Hematopoietic multipotent progenitor cell treated with erythropoietin and hydrocortisone succinate and interleukin-3 and kit ligand, for 4 days (in vitro differentiated cells): ENCODE data around the gene USP54.
A peak's percentile ranks its signal among the peaks of the same experiment; 100 is the strongest.
"Not testable (repeated sequence)": the region's sequence is repeated elsewhere in the genome, so short reads cannot be mapped to it uniquely, and the experiment has no call there.

Experiments used
- DNase-seq: peaks from one replicate; pipeline ENCODE4 v3.0.0-alpha.2; 2015

The USP54 gene, protein sequence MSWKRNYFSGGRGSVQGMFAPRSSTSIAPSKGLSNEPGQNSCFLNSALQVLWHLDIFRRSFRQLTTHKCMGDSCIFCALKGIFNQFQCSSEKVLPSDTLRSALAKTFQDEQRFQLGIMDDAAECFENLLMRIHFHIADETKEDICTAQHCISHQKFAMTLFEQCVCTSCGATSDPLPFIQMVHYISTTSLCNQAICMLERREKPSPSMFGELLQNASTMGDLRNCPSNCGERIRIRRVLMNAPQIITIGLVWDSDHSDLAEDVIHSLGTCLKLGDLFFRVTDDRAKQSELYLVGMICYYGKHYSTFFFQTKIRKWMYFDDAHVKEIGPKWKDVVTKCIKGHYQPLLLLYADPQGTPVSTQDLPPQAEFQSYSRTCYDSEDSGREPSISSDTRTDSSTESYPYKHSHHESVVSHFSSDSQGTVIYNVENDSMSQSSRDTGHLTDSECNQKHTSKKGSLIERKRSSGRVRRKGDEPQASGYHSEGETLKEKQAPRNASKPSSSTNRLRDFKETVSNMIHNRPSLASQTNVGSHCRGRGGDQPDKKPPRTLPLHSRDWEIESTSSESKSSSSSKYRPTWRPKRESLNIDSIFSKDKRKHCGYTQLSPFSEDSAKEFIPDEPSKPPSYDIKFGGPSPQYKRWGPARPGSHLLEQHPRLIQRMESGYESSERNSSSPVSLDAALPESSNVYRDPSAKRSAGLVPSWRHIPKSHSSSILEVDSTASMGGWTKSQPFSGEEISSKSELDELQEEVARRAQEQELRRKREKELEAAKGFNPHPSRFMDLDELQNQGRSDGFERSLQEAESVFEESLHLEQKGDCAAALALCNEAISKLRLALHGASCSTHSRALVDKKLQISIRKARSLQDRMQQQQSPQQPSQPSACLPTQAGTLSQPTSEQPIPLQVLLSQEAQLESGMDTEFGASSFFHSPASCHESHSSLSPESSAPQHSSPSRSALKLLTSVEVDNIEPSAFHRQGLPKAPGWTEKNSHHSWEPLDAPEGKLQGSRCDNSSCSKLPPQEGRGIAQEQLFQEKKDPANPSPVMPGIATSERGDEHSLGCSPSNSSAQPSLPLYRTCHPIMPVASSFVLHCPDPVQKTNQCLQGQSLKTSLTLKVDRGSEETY (N-terminal part only)

DNA sequence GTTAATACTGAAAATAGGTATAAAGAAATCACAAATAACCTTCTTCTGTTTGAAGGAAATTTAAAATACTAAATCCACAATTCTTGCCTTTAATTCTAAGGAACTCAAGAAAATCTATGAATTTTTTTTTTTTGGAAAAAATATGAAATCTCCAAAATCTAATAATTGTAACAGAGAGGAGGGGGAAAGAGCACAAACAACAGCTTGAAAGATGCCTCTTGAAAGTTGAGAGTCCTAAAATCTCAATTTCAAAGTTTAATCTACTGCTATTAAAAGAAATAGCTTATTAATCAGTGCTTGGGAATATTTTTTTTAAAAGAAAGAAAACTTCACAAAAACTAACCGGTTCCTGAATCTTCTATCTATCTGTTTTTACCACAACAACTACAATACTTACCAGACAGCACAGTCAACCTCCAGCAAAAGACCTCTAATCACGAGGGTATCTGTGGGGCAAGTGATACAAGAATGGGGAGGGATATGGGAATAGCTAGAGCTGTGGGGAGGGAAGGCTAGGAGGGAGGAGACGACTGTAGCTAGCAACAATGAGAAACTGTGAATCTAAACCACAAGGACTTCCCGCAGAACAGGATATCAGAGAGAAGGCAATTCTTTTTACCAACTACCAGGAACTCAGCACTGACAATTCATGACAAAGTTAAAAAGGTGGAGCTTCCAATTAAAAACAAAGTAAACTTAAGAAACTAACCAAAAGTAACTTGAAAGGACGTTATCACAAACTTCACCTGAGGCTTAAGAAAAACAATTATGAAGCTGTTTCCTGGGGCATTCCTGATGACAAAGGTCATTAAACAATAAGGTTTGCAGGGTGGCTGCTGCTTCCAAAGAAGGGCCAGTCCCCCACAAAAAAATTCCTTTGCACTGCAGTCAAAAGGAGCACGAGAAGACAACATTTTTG lies at the start of gene USP54:
USP54 (minus strand) TSS at position 462 of the 919 bp plus-strand sequence. CDS start 15,684 bp downstream, outside the sequence.
- peak; percentile 70 for DNase-seq

DNA sequence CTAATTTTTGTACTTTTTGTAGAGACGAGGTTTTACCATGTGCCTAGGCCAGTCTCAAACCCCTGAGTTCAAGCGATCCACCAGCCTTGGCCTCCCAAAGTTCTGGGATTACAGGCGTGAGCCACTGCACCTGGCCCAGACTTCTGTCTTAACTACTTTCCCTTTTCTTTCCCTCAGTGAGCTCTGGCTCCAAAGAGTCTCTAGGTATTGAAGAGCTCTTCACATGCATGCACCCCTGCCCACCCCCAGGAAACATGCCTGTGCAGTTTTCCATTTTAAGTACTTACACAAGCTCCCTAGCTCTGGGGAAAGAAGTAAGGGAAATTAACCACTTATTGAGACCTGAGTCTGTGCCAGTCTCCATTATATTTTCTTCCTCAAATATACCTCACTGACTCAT lies 48.1 kb upstream of the USP54 start:
- DNase-seq = no peak

DNA sequence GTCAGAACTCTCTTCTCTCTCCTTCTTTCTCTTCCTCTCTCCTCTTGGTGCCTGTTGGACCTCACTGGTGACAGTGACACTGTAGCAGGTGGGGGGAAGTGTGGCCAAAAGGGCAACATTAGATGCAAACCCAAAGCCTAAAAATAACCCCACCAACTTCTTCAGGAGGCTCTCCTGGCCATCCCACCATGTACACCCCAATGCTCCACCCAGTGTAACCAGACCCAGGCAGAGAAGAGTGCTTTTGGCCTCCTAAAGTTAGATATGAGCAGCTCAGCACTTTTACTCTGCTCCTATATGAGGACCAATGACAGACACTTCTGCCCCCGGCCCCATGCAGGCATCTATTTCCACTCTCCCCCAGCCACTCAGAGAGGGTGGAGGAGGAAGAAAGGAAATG lies 44.6 kb upstream of the USP54 start:
- DNase-seq = no peak

DNA sequence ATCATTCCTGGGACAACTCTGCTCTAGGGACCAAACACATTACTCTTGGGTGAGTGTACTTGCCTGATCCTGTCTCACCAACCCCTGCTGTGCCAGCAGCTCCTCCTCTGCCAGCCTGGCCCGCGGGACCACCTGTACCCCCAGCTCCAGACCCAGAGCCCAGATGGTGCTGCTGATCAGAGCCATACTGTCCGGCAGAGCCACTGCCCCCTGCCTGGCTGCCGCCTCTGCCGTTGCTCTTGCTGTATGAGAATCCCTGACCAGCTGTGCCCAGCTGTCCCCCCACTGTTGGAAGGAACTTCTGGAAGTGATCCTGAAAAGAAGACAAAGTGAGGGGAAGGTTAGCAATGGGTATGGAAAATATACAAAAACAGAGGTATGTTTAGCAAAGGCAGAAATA lies 43.3 kb upstream of the USP54 start:
- DNase-seq = no peak

DNA sequence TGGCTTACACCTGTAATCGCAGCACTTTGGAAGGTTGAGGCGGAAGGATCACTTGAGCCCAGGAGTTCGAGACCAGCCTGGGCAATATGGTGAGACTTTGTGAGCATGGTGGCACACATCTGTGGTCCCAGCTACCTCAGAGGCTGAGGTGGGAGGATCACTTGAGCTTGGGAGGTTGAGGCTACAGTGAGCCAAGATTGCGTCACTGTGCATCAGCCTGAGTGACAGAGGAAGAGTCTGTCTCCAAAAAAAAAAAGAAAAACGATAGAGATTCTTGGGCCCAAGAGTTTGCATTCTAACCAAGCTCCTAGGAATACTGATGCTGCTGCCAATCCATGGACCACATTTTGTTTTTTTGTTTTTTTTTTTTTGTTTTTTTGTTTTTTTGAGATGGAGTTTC lies 38.0 kb upstream of the USP54 start:
- DNase-seq = no peak

DNA sequence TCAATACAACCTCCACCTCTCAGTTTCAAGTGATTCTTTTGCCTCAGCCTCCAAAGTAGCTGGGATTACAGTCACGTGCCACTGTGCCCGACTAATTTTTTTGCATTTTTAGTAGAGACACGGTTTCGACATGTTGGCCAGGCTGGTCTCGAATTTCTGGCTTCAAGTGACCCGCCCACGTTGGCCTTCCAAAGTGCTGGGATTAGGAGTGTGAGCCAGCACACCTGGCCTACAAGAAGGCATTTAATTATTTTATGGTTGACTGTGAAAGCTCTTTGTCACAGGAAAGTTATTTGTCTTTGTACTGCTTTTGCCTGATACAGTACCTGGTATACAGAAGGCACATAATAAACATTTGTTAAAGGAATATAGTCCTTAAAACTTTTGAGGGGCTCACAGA lies 37.3 kb upstream of the USP54 start:
- DNase-seq = no peak

DNA sequence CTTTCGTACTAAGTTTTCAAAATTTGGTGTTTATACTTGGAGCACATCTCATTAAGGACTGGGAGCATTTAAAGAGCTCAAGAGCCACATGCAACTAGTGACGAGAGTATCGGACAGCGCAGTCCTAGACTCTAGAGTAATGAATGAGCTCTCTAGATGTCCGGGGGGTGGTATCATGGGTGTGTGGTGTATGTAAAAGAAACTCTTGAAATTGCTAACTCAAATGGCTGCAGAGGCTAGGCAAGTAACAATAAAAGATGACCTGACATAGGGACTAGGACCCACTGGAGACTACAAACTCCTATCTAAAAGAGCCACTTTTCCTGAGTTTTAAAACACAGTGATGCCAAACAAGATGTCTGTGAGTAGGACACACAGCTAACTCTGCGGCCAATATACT lies 36.2 kb upstream of the USP54 start:
- DNase-seq = no peak

DNA sequence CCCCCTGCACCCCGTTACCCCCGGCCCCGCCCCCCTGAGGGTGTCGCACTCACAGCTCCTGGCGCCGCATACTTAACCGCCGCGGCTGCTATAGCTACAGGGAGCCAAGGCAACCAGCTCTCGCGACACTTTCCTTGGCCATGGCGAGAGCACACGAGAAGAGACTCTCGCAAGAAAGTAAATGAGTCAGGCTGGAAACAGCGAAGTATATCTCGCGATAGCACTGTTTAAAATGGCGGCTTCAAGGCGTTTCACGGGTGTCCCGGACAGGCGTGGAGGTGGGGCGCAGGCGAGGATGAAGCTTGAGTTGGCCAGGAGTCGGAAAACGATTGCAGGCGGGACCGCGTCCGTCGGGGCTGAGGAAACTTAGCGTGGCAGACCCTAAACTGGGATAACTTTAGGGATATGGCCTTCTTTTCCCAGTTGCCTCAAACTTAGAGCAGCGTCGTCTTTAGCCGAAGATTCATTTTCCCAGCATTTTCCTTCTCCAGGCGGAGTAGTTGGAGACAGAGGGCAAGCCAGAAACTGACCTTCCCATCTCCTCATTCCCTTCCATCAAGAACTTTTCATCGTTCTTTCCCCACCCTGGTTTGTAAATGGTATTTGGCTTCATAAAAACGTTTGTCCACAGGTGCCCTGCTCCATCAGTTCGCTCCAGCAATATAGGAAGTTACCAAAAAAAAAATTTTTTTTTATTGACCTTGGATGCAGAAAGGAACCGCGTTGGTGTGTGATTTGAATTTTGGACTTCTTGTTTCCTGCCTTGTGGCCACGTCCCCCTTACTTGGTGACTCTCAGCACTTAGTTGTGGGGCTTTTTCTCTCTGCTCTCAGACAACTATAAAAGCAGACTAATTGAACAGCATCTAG lies 35.0 kb upstream of the USP54 start:
- peak; percentile 99 for DNase-seq

DNA sequence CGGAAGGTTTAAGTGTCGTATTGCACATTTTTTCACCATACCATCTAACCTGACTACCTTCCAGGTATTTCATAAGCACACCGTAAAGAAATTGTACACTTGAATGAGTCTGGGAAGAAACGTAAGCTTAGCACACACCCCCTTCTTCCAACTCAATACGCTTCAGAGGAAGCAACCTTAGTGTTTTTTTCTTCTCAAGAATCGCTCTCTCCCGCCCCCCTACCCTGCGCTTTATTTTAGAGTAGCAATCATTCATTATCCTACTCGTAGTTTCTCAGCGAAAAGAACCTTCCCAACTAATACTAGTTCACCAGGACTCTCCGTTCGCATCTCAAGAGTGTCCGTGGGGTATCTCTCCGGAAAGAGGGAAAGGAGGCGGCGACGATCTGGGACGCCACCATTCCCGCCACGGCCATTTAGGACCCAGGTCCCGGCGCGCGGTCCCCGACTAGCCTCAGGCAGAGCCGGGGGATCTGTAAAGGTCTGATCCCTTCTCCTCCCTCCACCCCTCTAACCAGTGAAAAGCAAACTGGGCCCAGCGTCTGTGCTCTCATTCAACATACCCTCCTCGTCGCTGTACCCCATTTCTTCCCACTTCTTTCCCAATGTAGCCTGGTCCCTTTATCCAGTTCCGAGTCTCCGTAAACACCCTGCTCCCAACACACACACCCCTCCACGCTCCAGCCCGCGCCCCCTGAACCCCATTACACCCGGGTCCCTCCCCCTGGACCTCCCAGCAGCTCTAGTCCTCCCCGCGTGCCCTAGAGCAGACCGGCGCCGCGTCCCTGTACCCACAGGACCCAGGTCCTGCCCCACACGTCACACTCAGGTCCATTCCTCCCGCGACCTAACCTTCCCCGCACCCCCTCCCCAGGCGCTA lies 34.1 kb upstream of the USP54 start:
- peak; percentile 67 for DNase-seq

DNA sequence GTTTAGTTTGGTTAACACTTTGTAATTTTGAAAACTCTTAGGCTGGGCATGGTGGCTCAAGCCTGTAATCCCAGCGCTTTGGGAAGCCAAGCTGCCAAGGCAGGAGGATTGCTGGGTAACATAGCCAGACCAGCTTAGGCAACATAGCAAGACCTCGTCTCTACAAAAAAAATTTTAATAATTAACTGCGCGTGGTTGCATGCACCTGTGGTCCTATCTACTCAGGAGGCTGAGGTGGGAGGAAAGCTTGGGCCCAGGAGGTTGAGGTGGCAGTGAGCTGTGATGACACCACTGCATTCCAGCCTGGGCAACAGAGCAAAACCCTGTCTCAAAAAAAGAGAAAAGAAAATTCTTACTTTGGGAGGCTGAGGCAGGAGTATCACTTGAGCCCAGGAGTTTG lies 31.9 kb upstream of the USP54 start:
- DNase-seq = no peak

DNA sequence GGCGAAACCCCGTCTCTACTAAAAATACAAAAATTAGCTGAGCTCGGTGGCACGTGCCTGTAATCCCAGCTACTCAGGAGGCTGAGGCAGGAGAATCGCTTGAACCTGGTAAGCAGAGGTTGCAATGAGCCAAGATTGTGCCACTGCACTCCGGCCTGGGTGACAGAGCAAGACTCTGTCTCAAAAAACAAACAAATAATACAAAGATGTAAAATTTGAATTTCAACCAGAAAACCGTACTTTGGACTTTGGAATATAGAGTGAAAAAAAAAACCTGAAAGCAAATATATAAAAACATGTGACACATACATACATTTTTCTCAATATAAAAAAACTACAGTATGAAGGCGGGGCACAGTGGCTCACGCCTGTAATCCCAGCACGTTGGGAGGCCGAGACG lies 29.8 kb upstream of the USP54 start:
- DNase-seq = not testable (repeated sequence)

DNA sequence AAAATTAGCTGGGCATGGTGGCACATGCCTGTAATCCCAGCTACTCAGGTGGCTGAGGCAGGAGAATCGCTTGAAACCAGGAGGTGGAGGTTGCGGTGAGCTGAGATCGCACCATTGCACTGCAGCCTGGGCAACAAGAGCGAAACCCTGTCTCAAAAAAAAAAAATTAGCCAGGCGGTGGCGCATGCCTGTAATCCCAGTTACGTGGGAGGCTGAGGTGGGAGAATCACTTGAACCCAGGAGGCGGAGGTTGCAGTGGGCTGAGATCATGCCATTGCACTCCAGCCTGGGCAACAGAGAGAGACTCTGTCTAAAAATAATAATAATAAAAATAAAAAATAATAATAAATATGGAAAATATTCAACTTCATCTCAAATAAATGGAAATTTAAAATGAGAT lies 26.0 kb upstream of the USP54 start:
- DNase-seq = not testable (repeated sequence)

DNA sequence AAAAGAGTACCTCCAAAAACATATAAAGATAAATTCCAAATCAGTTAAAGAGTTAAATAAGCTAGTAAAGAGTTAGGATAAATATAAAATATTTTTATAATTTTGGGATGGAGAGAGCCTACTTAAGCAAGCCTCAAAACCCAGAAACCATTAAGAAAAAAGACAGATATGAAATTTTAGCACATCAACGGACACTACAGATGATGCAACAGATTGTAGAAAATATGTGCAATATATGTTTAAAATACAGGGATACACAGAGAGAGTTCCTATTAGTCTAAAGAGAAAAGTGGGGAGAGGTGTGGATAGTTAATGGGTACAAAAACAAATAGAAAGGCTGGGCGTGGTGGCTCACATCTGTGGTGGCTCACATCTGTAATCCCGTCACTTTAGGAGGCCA lies 23.6 kb upstream of the USP54 start:
- DNase-seq = no peak

DNA sequence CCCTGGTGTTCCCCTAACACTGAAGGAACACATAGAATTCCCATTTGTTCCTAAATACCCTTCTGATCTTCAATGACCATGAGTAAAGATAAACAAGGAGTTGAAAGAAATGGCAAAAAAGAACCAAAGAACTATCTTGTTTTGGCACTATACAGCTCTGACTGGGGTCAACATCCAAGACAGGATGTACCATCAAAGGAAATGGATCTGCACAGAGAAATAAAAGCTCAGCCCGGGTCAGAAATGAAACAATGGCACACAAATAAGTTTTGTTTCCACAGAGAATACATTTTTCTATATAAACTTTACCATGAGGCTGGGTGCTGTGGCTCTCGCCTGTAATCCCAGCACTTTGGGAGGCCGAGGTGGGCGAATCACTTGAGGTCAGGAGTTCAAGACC lies 18.0 kb upstream of the USP54 start:
- DNase-seq = no peak

DNA sequence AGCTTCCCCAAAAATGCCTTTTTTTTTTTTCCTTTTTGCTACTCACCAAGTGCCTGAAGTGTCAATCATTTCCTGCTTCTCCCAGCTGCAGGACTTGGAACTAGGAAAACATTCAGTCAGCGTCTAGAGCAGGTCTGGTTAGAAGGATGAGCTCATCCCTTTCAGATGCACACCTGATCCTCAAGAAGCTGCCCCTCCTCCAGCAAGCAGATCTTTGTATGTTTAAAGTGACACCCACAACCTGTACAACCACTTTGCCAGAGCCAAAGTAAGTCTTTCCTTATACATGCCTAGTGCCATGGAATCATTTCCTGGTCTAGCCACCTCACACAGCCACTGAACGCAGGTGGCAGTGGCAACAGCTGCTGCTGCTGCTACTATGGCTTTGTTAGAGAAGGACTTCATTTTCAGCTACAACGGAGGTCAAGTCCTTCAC lies 10.4 kb upstream of the USP54 start:
- DNase-seq = no peak

DNA sequence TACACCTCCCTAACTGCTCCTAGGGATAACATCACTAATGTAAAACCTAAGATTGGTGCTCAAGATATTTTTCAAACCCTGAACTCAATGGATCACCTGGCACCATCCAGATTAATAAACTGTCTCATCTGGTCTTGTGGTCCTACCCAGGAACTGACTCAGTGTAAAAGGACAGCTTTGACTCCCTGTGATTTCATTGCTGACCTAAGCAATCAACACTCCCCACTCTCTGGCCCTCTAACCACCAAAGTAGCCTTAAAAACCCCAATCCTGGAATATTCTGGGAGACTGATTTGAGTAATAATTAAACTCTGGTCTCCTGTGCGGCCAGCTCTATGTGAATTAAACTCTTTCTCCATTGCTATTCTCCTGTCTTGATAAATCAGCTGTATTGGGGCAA lies 6.2 kb upstream of the USP54 start:
- DNase-seq = no peak

DNA sequence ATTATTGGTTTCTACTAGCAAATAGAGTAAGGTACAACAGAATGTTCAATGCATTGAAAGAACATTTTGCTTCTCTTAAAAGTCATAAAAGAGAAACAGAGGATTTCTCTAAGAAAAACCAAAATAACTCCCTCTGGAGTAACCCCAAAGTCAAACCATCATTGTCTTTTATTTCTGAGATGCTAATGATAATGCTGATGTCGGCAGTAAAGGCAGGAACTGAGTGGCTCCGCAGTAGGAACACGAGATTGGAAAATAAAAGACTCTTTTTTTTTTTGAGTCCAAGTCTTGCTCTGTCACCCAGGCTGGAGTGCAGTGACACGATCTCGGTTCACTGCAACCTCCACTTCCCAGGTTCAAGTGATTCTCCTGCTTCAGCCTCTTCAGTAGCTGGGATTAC lies 2.7 kb upstream of the USP54 start:
- DNase-seq = no peak

DNA sequence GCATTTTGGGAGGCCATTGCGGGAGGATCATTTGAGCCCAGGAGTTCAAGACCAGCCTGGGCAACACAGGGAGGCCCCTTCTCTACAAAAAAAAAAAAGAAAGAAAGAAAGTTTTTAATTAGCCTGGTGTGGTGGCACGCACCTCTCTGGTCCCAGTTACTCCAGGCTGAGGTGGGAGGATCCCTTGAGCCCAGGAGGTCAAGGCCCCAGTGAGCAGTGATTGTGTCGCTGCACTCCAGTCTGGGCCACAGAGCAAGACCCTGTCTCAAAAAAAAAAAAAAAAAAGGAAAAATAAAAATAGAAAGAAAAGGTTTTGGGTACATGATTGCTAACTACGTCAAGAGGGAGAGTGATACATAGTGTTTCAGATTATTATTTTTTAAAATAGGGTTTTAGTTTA lies 2.0 kb upstream of the USP54 start:
- no peak for DNase-seq

DNA sequence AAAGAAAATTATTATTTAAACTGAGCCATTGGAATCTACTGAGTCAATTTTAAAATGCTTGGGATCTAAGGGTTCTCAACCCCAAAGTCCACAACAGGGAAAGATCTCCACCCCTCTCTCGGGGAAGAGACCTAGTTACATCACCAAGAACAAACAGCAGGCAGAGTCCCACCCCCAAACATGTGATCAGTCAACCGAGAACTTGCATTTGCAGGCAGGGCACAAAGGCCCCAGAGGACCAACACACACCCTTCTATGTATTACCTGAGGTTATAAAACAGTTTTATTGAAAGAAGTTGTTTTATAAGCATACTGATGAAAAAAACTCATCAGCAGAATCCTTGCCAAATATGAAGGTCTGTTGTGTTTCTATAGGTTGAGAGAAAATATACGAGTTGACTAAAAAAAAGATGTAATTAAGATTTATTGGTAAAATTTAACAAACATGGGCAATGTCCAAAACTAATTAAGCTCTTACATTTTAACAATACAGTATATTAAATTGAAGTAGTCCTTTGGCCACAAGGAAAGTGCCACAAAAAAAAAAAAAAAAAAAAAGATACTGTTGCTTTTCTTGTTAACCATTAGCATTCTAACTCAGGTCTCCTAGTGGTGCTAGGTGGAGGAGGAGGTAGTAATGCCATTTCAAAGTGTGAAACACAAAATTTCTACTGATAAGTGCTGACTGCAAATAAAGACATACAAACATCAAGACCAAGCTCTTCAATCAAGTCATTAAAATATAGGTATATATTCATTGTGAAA lies 975 bp upstream of the USP54 start:
- peak; percentile 66 for DNase-seq
